ENCODE data around the gene IL10RA.
A peak's percentile ranks its signal among the peaks of the same experiment; 100 is the strongest.
"Not testable (repeated sequence)": the region's sequence is repeated elsewhere in the genome, so short reads cannot be mapped to it uniquely, and the experiment has no call there.

IL10RA gene

GRCh38 chr11:117993988-117994745 is 8.0 kb downstream of the IL10RA start:
- no peak for DNase-seq

- DNase-seq = no peak
These were observed 9.3 kb downstream of the IL10RA start for GRCh38 chr11:117995472-117995871.

GRCh38 chr11:117996058-117996457 is 9.9 kb downstream of the IL10RA start:
- no peak for DNase-seq

- no peak for DNase-seq
These were observed 11.2 kb downstream of the IL10RA start for GRCh38 chr11:117997406-117997805.

GRCh38 chr11:117997823-117998579 is 11.8 kb downstream of the IL10RA start:
- DNase-seq = no peak

GRCh38 chr11:117998664-117999353 is 12.6 kb downstream of the IL10RA start:
- DNase-seq = no peak

GRCh38 chr11:117999354-117999993 is 13.3 kb downstream of the IL10RA start:
- no peak for DNase-seq

- DNase-seq = no peak
These were observed 14.1 kb downstream of the IL10RA start for GRCh38 chr11:118000067-118000849.

GRCh38 chr11:118000850-118001228 is 14.6 kb downstream of the IL10RA start:
- DNase-seq = no peak

GRCh38 chr11:118001494-118001971 is 15.3 kb downstream of the IL10RA start:
- DNase-seq = no peak

- DNase-seq = no peak
These were observed 15.9 kb downstream of the IL10RA start for GRCh38 chr11:118002010-118002540.

GRCh38 chr11:118002541-118003423 is 16.6 kb downstream of the IL10RA start:
- peak; percentile 61 for DNase-seq

GRCh38 chr11:118003456-118003855 is 17.3 kb downstream of the IL10RA start:
- no peak for DNase-seq

GRCh38 chr11:118004543-118005223 is 18.5 kb downstream of the IL10RA start:
- DNase-seq = no peak

- DNase-seq = no peak
These were observed 19.3 kb downstream of the IL10RA start for GRCh38 chr11:118005224-118006152.

GRCh38 chr11:118006153-118006534 is 19.9 kb downstream of the IL10RA start:
- no peak for DNase-seq

- no peak for DNase-seq
These were observed 20.8 kb downstream of the IL10RA start for GRCh38 chr11:118007040-118007439.

- not testable (repeated sequence) for DNase-seq
These were observed 21.5 kb downstream of the IL10RA start for GRCh38 chr11:118007563-118008270.

Measured in fibroblast of skin of abdomen (primary cell).